Adrenal gland (tissue), 12 donors: ENCODE data around the gene LRRC10B. TPM values are rescaled to one million over a fixed set of nuclear protein-coding genes. Genes with fewer than 3 reads are reported as not detected.
A peak's percentile ranks its signal among the peaks of the same experiment; 100 is the strongest.

ENCODE experiments used
- DNase-seq, 7 donors: peaks; one replicate each; pipeline ENCODE4 v3.0.0-alpha.2; 2019 to 2020
- H3K27ac ChIP-seq, 5 donors: fragments of 200-600 bp; sonication (generic) in 4 of 5; 1 replicate in 3 of 5; 2 replicates in 2 of 5; pipeline versions ENCODE4 v1.5.1 to v1.8.0; 2016 to 2020; ENCODE audit warnings: mild to moderate bottlenecking in 1 of 5
- H3K27me3 ChIP-seq: fragments of 200-600 bp; 2 replicates; pipeline ENCODE4 v1.8.0; 2021
- H3K36me3 ChIP-seq, 2 donors: fragments of 200-600 bp; replicated peaks in 1 of 2; 1 replicate in 1 of 2; 2 replicates in 1 of 2; pipeline versions ENCODE4 v1.5.1 to v1.8.0; 2018 to 2022
- H3K4me1 ChIP-seq, 2 donors: fragments of 200-600 bp; replicated peaks in 1 of 2; 1 replicate in 1 of 2; 2 replicates in 1 of 2; pipeline versions ENCODE4 v1.5.1 to v1.8.0; 2018 to 2021
- H3K4me3 ChIP-seq, 4 donors: fragments of 200-600 bp; sonication (generic) in 3 of 4; one replicate each; pipeline ENCODE4 v1.5.1; 2016 to 2018
- H3K9me3 ChIP-seq, 3 donors: fragments of 200-600 bp; sonication (generic) in 1 of 3; replicated peaks in 1 of 3; 1 replicate in 2 of 3; 2 replicates in 1 of 3; pipeline versions ENCODE4 v1.5.1 to v1.8.0; 2016 to 2021
- POLR2A ChIP-seq, 2 donors: fragments of 450-650 bp; IDR thresholded peaks; one replicate each; pipeline ENCODE4 v1.6.1; 2017; ENCODE audit warnings: antibody characterized with exemption in 2 of 2, mild to moderate bottlenecking in 2 of 2, moderate library complexity in 1 of 2
- WGBS, 4 donors: extraction: QIAGEN DNeasy Blood & Tissue Kit in 2 of 4; methylation state at CpG; one replicate each; pipeline versions ENCODE4 v1.1.5 to v1.1.7; 2013 to 2017; 5-methylcytosine and 5-hydroxymethylcytosine counted together
- intact Hi-C, 2 donors: fragments of 100-400 bp; cut with DNase I; formaldehyde crosslinking; loops; one replicate each; pipeline versions ENCODE4 v1.14.1 to v1.15.0; 2022 to 2023
- polyA plus RNA-seq, 3 donors: library from polyadenylated mRNA; stranded (reverse); fragments of 200-250 nt in 2 of 3; fragments of 350-450 nt in 1 of 3; fragmentation: Illumina TruSeq in 1 of 3; extraction: RNeasy Lipid Tissue Mini Kit (QIAGEN cat#74804) in 1 of 3; gene quantifications; one replicate each; pipeline ENCODE4 v1.2.3, GENCODE V29; 2013 to 2014
- total RNA-seq, 9 donors: library from RNA; depleted of rRNA in 4 of 9; stranded (reverse); fragments of >200 nt in 4 of 9; fragments of 120-200 nt in 1 of 9; fragmentation: NEBNext Ultra II Directional in 1 of 9; extraction: Animal tissue kit (Norgen Biotek cat#: 25700) in 1 of 9; gene quantifications; one replicate each; pipeline versions ENCODE4 v1.1.0 to v1.2.4, GENCODE V29; 2013 to 2023
- TF ChIP-seq, protein P1 (sequence below), 6 experiments: fragments of 450-650 bp in 4 of 6; fragments of 200-600 bp in 2 of 6; sonication (generic) in 1 of 6; IDR thresholded peaks; 1 replicate in 5 of 6; 2 replicates in 1 of 6; pipeline versions ENCODE4 v1.5.1 to v1.8.0; 2016 to 2021; ENCODE audit warnings: antibody characterized with exemption in 6 of 6, mild to moderate bottlenecking in 2 of 6, moderate library complexity in 1 of 6
- donor health status: healthy with polysubstance abuse.
- donor health status: Bipolar disorder and iron deficiency.
- donor health status: DM: yes; HTN: yes; CAD: no.
- donor health status: DM: no; HTN: no; CAD: no.
- donor health status: DM: no; HTN: no; CAD: no.
- donor health status: DM: yes; HTN: yes; CAD: no.

LRRC10B gene
- total and polyA plus RNA-seq, 12 donors = 0.06 to 2.6 (median 1.1) TPM; not detected in 3

DNA sequence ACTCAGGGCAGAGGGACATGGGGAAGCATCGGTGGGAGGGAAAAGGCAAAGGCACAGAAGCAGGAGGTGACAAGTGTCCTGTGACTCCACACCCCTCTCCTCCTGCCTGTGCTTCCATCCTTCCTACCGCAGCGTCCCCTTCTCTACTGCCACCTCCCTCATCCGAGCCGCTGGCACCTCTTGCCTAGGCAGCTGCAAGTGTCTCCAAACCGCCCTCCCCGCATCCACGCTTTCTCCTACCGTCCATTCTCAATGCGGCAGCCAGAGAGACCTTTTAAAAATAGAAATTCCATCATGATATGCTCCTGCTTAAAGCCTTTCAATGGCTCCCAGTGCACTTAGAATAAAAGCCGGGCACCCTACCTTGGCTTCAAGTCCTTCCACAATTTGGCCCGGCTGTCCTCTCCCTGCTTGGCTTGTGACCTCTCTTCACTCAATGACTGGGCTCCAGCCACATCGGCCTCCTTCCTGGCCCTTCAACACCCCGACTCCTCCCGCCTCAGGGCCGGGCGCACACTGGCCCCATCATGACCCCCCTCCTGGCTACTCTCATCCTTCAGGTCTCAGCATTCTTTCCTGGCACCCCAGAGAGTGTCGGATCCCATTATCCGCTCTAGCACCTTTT lies 16.5 kb downstream of the LRRC10B start:
- 89 to 94% (median 91%) methylated on average over 19 of the region's 19 CpGs for WGBS, 4 donors
- no peak for DNase-seq

DNA sequence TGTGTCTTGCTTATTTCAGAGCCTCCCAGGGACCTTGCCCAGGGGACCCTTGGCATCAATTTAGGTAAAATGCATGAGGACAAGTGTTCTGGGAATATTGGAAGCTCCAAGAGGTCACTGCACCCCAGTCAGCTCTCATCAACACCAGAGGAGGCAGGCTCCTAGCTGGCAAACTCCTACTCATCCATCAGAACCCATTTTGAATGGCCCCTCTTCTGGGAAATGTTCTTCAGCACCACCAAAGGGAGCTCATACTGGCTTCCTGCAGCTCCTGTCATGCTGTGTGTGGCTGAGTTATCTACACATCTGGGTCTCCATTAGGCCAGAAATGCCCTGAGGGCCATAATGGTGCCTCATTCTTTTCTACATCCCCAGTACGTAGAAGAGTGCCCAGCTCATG lies 17.7 kb downstream of the LRRC10B start:
- no peaks in the 10 kb centered on the region for H3K27me3 ChIP-seq
- 81 to 88% (median 86%) methylated on average over 1 of the region's 1 CpG for WGBS, 4 donors
- intact Hi-C loops = no loop called here

More for the DNA sequence above, 16.5 kb downstream of the LRRC10B start:
- Histone ChIP-seq H3K4me3 (no peak overlapping the region), H3K27me3 (no peaks in the 10 kb centered on the region), H3K27ac (no peak overlapping the region), H3K36me3 (no peaks in the 10 kb centered on the region), H3K4me1 (peaks cover 6 to 7% of the 10 kb centered on the region in 2 donors), H3K9me3 (no peaks in the 10 kb centered on the region)
- intact Hi-C loops = no loop called here
- TF ChIP-seq POLR2A (IDR thresholded peaks at IDR 0.05) = no peak
- TF ChIP-seq, protein P1, sequence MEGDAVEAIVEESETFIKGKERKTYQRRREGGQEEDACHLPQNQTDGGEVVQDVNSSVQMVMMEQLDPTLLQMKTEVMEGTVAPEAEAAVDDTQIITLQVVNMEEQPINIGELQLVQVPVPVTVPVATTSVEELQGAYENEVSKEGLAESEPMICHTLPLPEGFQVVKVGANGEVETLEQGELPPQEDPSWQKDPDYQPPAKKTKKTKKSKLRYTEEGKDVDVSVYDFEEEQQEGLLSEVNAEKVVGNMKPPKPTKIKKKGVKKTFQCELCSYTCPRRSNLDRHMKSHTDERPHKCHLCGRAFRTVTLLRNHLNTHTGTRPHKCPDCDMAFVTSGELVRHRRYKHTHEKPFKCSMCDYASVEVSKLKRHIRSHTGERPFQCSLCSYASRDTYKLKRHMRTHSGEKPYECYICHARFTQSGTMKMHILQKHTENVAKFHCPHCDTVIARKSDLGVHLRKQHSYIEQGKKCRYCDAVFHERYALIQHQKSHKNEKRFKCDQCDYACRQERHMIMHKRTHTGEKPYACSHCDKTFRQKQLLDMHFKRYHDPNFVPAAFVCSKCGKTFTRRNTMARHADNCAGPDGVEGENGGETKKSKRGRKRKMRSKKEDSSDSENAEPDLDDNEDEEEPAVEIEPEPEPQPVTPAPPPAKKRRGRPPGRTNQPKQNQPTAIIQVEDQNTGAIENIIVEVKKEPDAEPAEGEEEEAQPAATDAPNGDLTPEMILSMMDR (IDR thresholded peaks at IDR 0.05) = no peak

DNA sequence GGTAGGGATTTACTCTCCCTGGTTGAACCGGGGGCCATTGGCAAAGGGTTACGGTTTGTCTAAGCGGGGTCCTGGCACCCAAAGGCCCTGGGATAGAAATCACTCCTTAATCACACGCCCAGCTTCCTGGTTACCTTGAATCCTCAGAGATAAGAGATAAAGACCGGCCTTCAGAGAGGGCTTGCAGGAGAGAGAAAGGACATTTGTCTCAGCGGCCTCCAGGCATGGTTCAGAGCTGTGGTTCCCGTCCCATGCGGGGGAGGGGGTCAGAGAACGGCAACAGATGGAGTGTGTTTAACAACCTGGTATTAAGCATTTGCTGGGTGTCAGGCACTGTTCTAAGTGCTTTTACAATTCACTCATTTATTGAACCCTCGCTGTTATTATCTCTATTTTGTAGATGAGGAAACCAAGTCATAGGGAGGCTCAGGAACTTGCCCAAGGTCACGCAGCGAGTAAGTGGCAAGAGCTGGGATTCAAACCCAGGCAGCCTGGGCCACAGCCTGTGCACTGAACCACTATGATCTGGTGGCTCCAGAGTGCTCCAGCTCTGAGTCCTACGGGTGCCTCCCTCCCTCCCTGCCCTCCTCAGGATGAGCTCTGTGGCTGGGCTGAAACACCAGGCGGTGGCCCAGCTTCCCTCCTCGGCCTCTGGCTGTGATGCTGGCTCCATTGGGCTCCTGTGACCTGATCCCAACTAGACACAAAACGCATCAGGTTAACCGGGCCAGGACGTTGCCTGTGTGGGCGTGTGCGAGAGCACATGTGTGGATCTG lies 18.6 kb downstream of the LRRC10B start:
- WGBS, 4 donors = 51 to 72% (median 59%) methylated on average over 16 to 20 of the region's 20 CpGs
- Histone ChIP-seq H3K9me3 (no peaks in the 10 kb centered on the region), H3K4me3 (no peak overlapping the region), H3K27ac (no peak overlapping the region), H3K27me3 (no peaks in the 10 kb centered on the region), H3K36me3 (no peaks in the 10 kb centered on the region), H3K4me1 (peaks cover 6 to 7% of the 10 kb centered on the region in 2 donors)
- TF ChIP-seq, protein P1 (IDR thresholded peaks at IDR 0.05) = no peak
- no peak for TF ChIP-seq POLR2A (IDR thresholded peaks at IDR 0.05)
- peak in 2 of 7 donors; percentile 23 to 30 for DNase-seq
- intact Hi-C loops = no loop called here

More for the DNA sequence above, 17.7 kb downstream of the LRRC10B start:
- Histone ChIP-seq H3K36me3 (no peaks in the 10 kb centered on the region), H3K27ac (no peak overlapping the region), H3K4me1 (peaks cover 6 to 7% of the 10 kb centered on the region in 2 donors), H3K9me3 (no peaks in the 10 kb centered on the region), H3K4me3 (no peak overlapping the region)
- DNase-seq = no peak
- TF ChIP-seq, protein P1 (IDR thresholded peaks at IDR 0.05) = no peak

DNA sequence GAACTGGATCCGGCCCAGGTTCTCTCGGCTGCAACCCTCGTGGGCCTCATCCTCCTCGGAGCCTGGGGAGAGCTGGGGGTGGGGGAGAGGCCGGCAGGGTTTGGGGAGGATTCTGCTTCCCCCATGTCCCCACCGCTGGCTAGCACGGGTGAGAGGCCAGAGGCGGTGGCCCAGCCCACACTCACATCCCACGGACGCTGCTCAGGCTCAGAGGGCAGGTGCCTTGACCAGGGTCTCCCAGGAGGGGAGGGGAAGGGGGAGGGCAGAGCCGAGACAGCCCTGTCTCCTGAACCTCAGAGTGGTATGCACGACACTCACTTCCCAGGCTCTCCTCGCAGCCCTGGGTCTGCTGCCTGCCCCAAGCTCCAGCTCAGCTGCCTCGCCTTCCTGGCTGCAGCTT lies 19.6 kb downstream of the LRRC10B start:
- H3K27me3 ChIP-seq = no peaks in the 10 kb centered on the region
- no peak for DNase-seq
- WGBS, 4 donors = 60 to 77% (median 69%) methylated on average over 1 to 14 of the region's 14 CpGs
- intact Hi-C loops = no loop called here
- peaks cover 6 to 7% of the 10 kb centered on the region in 2 donors for H3K4me1 ChIP-seq
- no peaks in the 10 kb centered on the region for H3K9me3 ChIP-seq
- no peaks in the 10 kb centered on the region for H3K36me3 ChIP-seq
- no peak overlapping the region for H3K4me3 ChIP-seq
- TF ChIP-seq POLR2A (IDR thresholded peaks at IDR 0.05) = no peak
- TF ChIP-seq, protein P1 (IDR thresholded peaks at IDR 0.05) = no peak
- no peak overlapping the region for H3K27ac ChIP-seq
